RCC 7860 (cell line): Measurements from ENCODE around the gene FOSB.
"Not testable (repeated sequence)": the region's sequence is repeated elsewhere in the genome, so short reads cannot be mapped to it uniquely, and the experiment has no call there.

ENCODE experiments used
- DNase-seq: peaks from one replicate; pipeline ENCODE4 v3.0.0-alpha.2; 2015; ENCODE audit warnings: low spot score
- FAIRE-seq: peaks from 2 replicates; lab custom pipeline; 2012; peaks lifted over from hg19 to GRCh38; lab: Jason Lieb, UNC

Gene FOSB

DNA sequence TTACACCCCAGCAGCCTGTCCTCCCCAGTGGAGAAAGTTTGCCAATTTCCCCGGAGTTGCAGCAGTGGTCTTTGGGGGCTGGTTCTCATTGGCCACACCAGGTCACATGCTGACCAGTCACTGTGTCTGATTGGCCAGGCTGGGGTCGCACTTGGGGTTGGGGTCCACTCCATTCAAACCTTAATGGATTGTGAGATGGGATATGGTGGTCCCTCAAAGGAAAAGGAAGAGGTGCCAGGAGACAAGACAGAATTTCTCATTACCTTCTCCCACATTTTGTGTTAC lies 33.9 kb downstream of the FOSB start:
- DNase-seq (no peak), FAIRE-seq (no peak)

DNA sequence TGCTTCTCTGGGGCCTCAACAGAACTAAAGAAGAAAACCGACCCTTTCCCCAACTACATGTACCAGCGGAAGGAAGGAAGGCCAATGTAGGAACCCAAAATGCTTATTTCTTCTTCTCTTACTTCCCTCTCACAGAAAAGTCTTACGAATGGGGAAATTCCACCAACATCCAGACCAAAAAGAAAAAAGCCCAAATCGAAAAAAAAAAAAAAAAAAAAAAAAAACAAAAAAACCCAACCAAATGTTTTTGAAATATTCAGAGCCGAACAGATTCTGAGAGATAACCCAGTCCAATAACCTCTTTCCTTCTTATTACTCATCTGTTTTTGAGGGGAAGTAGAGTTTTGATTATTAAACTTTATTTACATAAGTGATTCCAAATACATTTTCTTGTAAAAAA lies 34.3 kb downstream of the FOSB start:
- no peak for FAIRE-seq

GRCh38 chr19:45503909-45504308 lies 36.1 kb downstream of the FOSB start:
- DNase-seq = no peak
- no peak for FAIRE-seq

More for the DNA sequence above, 34.3 kb downstream of the FOSB start:
- DNase-seq = no peak

DNA sequence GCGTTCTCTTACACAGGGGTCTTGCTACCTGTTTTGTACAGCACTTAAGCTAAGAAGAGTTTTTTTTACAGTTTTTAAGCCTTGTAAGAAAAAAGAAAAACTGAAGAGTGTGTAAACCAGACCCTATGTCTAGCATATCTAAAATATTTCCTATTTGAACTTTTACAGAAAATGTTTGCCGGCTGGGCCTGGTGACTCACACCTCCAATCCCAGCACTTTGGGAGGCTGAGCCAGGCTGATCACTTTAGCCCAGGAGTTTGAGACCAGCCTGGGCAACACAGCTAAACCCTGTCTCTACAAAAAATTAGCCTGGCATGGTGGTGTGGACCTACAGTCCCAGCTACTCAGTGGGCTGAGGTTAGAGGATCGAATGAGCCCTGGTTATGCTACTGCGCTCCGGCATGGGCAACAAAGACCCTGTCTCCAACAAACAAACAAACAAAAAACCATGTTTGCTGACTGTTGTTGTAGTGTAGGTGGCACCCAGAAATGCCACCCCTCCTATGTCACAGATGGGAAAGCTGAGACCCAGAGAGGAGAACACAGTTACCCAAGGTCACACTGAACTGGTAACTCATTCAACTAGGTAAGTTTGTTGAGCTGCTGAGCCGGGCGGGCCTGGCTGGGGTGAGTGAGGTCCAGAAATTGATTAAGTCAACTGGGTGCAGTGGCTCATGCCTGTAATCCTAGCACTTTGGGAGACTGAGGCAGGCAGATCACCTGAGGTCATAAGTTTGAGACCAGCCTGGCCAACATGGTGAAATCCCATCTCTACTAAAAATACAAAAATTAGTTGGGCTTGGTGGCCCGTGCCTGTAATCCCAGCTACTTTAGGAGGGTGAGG lies 37.6 kb downstream of the FOSB start:
- DNase-seq (no peak), FAIRE-seq (no peak)

DNA sequence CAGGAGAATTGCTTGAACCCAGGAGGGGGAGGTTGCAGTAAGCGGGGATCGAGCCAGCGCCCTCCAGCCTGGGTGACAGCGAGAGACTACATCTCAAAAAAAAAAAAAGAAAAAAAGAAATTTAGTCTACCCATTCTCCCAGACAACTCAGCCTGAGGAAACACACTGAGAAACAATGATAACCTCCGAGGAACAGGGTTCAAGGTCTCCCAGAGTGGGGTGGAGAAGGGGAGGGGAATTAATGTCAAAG lies 38.1 kb downstream of the FOSB start:
- FAIRE-seq = no peak
- DNase-seq = no peak

DNA sequence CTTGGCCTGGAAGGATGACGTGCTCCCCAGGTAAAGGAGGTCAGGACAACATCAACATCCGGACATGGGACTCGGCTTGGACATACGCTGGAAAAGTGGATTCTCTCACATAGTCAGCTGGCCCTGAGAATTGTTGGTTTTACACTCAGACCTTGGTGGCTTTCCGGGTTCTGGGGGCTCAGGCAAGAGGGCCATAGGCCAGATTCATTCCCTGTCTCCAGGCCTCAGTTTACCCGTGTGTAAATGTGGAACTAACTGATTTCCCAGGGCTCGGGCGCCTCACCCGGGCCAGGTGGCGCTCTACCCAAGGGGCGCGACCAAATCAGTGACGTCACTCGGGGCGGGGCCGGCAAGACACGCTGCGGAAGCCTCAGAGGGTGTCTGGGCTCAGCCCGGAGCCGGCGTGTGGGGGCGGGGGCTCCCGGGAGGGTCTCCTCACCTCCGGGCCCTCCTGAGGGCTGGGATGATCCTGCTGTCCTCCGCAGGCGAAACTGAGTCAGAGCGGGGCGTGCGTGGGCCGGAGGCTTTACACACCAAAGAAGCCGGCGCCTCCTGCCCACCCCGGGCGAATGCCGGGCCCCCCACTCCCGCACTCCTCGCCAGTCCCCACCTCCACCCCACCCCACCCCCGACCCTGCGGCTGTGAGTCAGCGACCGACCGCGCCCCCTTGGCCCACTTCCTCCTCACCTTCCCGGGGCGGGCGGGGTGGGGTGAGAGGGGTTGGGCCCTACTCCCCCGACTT lies 38.6 kb downstream of the FOSB start:
- no peak for FAIRE-seq
- peak; percentile 79 for DNase-seq

- FAIRE-seq = no peak
- peak; percentile 63 for DNase-seq
Measured at GRCh38 chr19:45506989-45507871, 39.4 kb downstream of the FOSB start, which contains the start of gene VASP. VASP (plus strand) TSS chr19:45507479; CDS start chr19:45507772, 293 bp downstream.

GRCh38 chr19:45507872-45508416 lies 40.1 kb downstream of the FOSB start:
- DNase-seq (no peak), FAIRE-seq (no peak)

DNA sequence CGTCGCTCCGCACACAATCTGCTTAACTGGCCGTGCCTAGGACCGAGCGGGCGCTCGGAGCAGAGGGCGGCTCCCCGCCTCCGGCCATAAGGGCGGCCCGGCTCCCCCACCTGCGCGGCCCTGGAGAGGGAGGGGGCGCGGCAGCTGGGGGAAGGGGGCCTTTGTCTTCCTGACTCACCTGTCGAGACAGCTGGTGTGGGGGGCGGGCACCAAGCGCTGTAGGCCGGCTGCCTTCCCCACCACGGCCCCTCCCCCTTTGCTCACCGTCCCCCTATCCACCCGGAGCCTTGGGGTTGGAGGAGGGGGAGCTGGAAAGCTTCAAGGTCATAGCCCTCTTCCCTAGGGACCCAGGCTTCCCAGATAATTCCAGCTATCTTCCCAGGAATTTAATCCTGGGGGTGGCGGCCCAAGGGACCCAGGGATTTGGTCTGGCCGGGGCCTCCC lies 40.6 kb downstream of the FOSB start:
- FAIRE-seq (no peak), DNase-seq (no peak)

GRCh38 chr19:45508861-45509691 lies 41.3 kb downstream of the FOSB start:
- DNase-seq (peak; percentile 57), FAIRE-seq (no peak)

DNA sequence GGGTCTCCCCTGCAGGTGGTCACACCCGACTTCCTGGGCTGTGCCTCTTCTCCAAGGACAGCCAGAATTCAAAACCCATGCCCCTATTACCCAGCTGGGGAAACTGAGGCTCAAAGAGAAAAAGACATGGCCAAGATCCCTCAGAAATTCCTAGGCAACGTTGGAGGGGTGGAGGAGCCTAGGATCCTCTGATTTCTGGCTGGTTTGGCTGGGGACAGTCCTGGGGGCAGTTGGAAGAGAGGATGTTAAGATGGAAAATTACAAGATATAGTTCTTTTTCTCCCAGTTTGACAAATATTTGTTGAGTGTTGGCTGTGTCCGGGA lies 41.9 kb downstream of the FOSB start:
- DNase-seq (no peak), FAIRE-seq (no peak)

DNA sequence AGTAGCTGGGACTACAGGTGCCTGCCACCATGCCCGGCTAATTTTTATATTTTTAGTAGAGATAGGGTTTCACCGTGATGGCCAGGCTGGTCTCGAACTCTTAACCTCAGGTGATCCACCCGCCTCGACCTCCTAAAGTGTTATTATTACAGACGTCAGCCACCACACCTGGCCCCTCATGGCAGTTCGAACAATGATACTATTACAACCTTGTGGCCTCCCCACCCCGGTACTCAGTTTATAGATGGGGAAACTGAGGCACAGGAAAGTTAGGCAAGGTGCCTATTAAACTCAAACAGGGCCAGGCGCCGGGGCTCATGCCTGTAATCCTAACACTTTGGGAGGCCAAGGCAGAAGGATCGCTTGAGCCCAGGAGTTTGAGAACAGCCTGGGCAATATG lies 42.6 kb downstream of the FOSB start:
- not testable (repeated sequence) for FAIRE-seq, DNase-seq

DNA sequence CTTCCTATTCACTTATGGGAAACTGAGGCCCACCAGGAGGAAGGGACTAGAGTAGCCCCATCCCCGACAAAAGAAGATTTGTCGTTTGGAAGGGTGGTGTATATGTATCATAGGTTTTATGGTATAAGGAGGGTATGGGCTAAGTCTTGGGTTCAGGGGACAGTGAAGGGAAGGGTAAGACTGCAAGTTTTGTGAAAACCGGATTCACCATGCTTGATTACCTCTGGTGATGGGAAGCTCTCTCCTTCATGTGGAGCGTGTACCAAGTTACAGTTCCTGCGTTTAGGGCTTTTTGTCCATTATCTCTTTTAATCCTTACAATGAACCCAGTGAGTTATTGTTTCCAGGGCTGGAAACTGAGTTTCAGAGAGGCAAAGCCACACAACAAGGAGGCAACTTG lies 43.3 kb downstream of the FOSB start:
- DNase-seq = no peak
- FAIRE-seq = no peak

DNA sequence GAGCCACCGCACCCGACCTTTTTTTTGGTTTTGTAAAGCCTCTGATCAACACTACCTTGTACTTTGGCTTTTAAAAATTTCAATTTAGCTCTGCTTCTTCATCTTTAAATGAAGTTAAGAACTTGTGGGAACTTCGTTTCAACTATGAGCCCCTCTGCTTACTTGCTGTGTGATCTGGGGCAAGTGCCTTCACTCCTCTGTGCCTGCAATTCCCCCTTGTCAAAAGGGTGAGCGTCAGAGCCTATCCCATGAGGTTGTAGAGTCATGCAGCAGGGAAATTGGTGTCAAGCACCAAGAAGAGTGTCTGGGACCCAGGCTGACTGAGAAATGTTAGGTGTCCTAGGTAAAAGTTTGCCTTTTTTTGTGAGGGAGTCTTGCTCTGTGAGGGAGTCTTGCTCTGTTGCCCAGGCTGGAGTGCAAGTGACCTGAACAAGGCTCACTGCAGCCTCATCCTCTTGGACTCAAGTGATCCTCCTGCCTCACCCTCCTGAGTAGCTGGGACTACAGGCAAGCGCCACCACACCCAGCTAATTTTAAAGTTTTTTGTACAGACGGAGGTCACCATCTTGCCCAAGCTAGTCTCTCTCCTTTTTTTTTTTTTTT lies 45.2 kb downstream of the FOSB start:
- no peak for DNase-seq
- no peak for FAIRE-seq

GRCh38 chr19:45514376-45515051 lies 46.7 kb downstream of the FOSB start:
- FAIRE-seq (no peak), DNase-seq (no peak)

GRCh38 chr19:45515081-45515624 lies 47.4 kb downstream of the FOSB start:
- FAIRE-seq = no peak
- DNase-seq = no peak

DNA sequence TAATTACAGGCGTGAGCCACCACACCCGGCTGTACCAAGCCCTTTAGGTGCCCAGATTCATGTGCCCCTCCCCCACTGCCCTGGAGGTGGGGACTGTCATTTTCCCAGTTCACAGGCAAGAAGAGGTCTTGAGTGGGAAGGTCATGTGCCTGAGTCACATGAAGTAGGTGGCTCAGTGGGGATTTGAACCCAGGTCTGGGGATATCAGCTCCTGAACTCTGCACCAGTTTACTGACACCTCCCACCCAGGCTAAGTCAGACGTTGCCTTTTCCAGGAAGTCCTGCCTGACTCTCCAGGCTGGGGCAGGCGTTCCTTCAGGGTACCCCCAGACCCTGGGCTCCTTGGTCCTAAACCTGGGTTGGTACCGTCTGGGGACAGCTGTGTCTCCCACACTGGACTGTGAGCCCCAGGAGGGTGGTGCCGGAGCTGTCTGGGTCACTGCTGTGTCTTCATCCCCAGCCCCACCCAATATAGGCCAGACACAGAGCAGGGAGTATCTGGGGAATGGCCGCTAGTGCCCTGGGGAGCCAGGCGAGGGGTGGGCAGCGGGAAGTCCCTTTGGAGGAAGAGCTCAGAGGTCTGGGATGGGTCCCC lies 48.1 kb downstream of the FOSB start:
- FAIRE-seq (no peak), DNase-seq (no peak)

DNA sequence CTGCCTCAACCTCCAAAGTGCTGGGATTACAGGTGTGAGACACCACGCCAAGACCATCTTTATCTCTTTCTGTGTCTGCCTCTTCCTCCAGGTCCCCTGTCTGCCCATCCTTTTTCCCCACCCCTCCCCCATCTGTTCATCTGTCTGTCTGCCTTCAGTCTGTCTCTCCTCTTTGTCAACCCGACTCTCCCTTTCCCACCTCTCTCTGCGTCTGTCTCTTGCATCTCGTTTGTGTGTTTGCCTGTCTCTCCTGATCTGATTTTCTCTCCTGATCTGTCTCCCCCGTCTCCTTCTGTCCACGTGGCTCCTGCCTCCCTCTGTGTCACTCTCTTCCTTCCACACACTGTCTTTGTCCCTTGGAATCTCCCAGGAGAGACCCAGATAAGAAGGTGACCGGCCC lies 49.4 kb downstream of the FOSB start:
- DNase-seq (no peak), FAIRE-seq (no peak)
